ENCODE measurements around the gene PRKAG3.

DNA sequence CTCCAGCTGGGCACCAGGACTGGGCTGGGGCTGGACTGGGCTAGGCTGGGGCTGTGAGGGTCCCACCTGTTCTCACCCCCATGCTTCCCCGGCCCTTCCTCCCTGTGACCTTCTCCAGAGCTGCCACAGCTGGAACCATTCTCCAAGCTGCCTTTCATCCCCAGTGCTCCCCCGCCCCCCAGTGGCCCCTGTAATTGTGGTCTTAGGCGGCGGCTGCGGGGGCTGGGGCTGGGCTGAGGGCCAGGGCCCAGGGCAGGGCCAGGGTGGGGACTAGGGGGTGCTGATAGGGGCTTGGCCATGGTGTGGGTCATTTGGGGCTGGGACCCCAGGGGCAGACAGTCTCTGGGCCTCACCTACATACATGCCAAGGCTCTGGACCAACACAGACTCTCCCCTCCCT lies 46.3 kb upstream of the PRKAG3 start:
- TF ChIP-seq CTCF (IDR thresholded peaks at IDR 0.05; ENCODE audit: borderline replicate concordance, extremely low read depth, low read length, poor library complexity, severe bottlenecking) (no peak), EZH2 (IDR thresholded peaks at IDR 0.05; ENCODE audit: borderline replicate concordance, low read depth, low read length, severe bottlenecking) (no peak)
